Peyer's patch (tissue), 4 donors: ENCODE measurements around the gene GSTA1.

ENCODE experiments used
- POLR2A ChIP-seq, 2 donors: fragments of 450-650 bp; IDR thresholded peaks; one replicate each; pipeline ENCODE4 v1.5.1; 2017; ENCODE audit warnings: antibody characterized with exemption in 2 of 2, mild to moderate bottlenecking in 2 of 2, moderate library complexity in 2 of 2
- TF ChIP-seq, protein P1 (sequence below), 6 experiments: fragments of 450-650 bp in 4 of 6; fragments of 200-600 bp in 2 of 6; sonication (generic) in 1 of 6; IDR thresholded peaks; one replicate each; pipeline ENCODE4 v1.5.1; 2017 to 2019; ENCODE audit warnings: antibody characterized with exemption in 6 of 6, mild to moderate bottlenecking in 3 of 6, moderate library complexity in 1 of 6

- TF ChIP-seq, protein P1, sequence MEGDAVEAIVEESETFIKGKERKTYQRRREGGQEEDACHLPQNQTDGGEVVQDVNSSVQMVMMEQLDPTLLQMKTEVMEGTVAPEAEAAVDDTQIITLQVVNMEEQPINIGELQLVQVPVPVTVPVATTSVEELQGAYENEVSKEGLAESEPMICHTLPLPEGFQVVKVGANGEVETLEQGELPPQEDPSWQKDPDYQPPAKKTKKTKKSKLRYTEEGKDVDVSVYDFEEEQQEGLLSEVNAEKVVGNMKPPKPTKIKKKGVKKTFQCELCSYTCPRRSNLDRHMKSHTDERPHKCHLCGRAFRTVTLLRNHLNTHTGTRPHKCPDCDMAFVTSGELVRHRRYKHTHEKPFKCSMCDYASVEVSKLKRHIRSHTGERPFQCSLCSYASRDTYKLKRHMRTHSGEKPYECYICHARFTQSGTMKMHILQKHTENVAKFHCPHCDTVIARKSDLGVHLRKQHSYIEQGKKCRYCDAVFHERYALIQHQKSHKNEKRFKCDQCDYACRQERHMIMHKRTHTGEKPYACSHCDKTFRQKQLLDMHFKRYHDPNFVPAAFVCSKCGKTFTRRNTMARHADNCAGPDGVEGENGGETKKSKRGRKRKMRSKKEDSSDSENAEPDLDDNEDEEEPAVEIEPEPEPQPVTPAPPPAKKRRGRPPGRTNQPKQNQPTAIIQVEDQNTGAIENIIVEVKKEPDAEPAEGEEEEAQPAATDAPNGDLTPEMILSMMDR (IDR thresholded peaks at IDR 0.05): no peak
- TF ChIP-seq POLR2A (IDR thresholded peaks at IDR 0.05): no peak
Measured at GRCh38 chr6:52749556-52750152, 54.0 kb downstream of the GSTA1 start.
